Subcutaneous abdominal adipose tissue (tissue), 5 donors: Measurements from ENCODE around the gene GRN.

ENCODE experiments used
- H3K27ac ChIP-seq: one replicate; pipeline ENCODE4 v1.7.0; 2013; ENCODE audit warnings: low read depth, mild to moderate bottlenecking, inconsistent platforms, low read length, moderate library complexity
- H3K27me3 ChIP-seq, 5 donors: one replicate each; pipeline ENCODE4 v1.7.0; 2013; ENCODE audit warnings: low read length in 5 of 5, inconsistent platforms in 1 of 5; ENCODE audit not compliant: control insufficient read depth in 5 of 5, insufficient read depth in 4 of 5
- H3K36me3 ChIP-seq, 5 donors: one replicate each; pipeline ENCODE4 v1.7.0; 2013; ENCODE audit warnings: low read length in 5 of 5; ENCODE audit not compliant: control insufficient read depth in 5 of 5, insufficient read depth in 5 of 5
- H3K4me1 ChIP-seq, 5 donors: one replicate each; pipeline ENCODE4 v1.7.0; 2013; ENCODE audit warnings: low read length in 5 of 5, mild to moderate bottlenecking in 3 of 5, moderate library complexity in 1 of 5; ENCODE audit not compliant: control insufficient read depth in 5 of 5, insufficient read depth in 5 of 5
- H3K4me3 ChIP-seq, 5 donors: one replicate each; pipeline ENCODE4 v1.7.0; 2013; ENCODE audit warnings: low read length in 5 of 5, low read depth in 1 of 5
- H3K9ac ChIP-seq, 5 donors: one replicate each; pipeline ENCODE4 v1.7.0; 2013; ENCODE audit warnings: low read length in 5 of 5, mild to moderate bottlenecking in 4 of 5, moderate library complexity in 3 of 5
- H3K9me3 ChIP-seq, 5 donors: one replicate each; pipeline ENCODE4 v1.7.0; 2013; ENCODE audit warnings: low read length in 5 of 5; ENCODE audit not compliant: control insufficient read depth in 5 of 5
- donor health status: healthy.
- donor health status: healthy.
- donor health status: healthy.
- donor health status: healthy.
- donor health status: healthy.

GRN gene

DNA sequence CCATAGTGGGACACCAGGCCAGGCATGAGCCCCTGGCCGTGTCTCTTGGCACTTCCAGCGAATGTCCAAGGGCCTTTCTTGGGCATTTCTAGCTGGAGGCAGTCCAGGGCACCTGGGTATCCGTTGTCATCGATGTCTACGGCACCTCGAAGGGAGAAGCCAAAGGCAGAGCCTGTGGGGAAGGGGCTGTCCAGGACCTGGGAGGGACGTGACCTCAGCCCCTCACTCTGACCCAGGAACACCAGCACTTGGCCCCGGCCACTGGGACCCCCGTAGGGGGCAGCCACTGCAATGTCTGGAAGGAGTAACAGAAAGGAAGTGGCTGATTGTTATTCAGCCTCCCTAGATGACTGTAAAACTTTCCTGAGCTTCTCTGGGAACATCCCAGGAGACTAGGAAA lies 35.7 kb downstream of the GRN start:
- Histone ChIP-seq H3K4me1 (peaks cover 0 to 24% (median 22%) of the 10 kb centered on the region in 5 donors), H3K27ac (no peak overlapping the region), H3K4me3 (no peak overlapping the region), H3K27me3 (peaks cover 0 to 10% (median 0%) of the 10 kb centered on the region in 5 donors), H3K9me3 (no peaks in the 10 kb centered on the region), H3K9ac (no peak overlapping the region), H3K36me3 (no peaks in the 10 kb centered on the region)

DNA sequence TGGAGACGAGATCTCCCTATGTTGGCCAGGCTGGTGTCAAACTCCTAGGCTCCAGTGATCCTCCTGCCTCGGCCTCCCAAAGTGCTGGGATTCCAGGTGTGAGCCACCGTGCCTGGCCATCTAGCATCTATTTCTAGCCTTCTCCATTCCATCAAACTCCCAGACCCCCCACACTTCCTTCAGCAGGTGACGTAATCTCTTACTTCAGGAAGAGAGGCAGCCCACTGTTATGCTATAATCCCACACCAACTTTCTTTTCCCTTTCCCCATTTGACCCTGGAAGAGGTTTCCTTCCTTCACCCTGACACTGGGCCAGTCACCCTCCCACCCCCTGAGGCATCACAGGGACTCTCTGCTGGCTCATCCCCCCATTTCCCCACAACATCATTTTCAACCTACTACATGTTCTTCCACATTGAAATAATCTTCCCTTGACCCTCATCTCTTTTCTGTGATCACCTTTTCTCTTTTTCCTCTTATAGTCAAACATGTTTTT lies 36.8 kb downstream of the GRN start:
- H3K9ac ChIP-seq = no peak overlapping the region
- no peaks in the 10 kb centered on the region for H3K9me3 ChIP-seq
- peaks cover 0 to 20% (median 17%) of the 10 kb centered on the region in 5 donors for H3K4me1 ChIP-seq
- no peak overlapping the region for H3K27ac ChIP-seq
- H3K36me3 ChIP-seq = no peaks in the 10 kb centered on the region
- H3K27me3 ChIP-seq = peaks cover 0 to 13% (median 0%) of the 10 kb centered on the region in 5 donors
- no peak overlapping the region for H3K4me3 ChIP-seq

DNA sequence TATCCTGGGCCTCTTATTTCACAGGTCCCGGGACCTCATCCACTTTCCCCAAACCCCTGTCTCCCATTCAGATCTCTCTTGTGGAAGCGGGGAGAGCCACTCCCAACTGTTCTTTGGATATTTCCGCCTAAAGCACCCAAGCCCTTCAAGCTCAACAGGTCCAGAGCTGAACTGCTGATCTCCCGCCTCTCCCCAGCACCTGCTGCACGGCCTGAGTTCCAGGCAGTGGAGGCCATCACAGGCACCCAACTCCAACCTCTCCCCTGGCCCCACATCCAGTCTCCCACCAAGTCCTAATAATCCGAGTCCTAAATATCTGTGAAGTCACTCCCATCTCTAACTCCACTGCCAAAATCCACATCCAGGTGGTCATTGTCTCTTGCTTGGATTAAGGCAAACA lies 37.8 kb downstream of the GRN start:
- H3K27ac ChIP-seq = no peak overlapping the region
- H3K27me3 ChIP-seq = peaks cover 0 to 13% (median 0%) of the 10 kb centered on the region in 5 donors
- H3K9ac ChIP-seq = no peak overlapping the region
- H3K4me1 ChIP-seq = peaks cover 0 to 20% (median 17%) of the 10 kb centered on the region in 5 donors
- H3K9me3 ChIP-seq = no peaks in the 10 kb centered on the region
- no peaks in the 10 kb centered on the region for H3K36me3 ChIP-seq
- no peak overlapping the region for H3K4me3 ChIP-seq

DNA sequence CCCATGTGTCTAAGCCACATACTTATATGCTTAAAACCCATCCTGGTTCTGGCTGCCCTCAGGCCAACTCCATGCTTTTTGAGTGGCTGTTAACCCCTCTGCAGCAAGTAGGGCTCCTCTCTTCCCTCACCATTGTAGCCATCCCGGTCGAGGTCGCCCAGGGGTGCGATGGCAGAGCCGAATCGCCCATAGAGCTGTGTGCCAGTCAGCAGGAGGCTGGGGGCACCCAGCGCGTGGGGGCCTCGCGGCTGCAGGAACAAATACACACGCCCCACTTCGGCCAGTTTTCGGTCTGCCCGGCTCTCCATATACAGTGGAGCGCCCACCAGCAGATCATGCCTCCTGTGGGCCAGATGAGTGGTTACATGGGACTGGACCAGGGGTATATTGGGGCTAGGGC lies 38.3 kb downstream of the GRN start:
- H3K4me3 ChIP-seq = no peak overlapping the region
- no peaks in the 10 kb centered on the region for H3K9me3 ChIP-seq
- H3K27ac ChIP-seq = no peak overlapping the region
- peaks cover 0 to 13% (median 0%) of the 10 kb centered on the region in 5 donors for H3K27me3 ChIP-seq
- H3K9ac ChIP-seq = no peak overlapping the region
- peaks cover 0 to 20% (median 17%) of the 10 kb centered on the region in 5 donors for H3K4me1 ChIP-seq
- no peaks in the 10 kb centered on the region for H3K36me3 ChIP-seq

DNA sequence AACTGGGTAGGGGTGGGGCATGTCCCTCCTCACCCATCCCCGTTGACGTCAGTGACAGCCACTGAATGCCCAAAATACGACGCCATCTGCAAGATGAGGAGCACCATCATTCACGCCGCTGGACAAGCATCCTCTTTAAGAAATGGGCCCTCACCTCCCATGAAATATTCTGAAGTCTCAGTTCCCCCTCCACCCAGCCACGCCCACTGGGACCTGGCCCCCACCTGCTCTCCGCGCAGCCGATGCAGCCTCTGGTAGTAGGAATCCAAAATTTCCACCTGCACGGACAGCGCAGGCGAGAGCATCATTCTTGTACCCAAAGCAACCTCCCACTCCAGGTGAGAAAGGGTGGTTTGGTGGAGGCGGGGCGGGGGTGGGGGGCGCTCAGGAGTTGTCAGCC lies 38.8 kb downstream of the GRN start:
- H3K9me3 ChIP-seq = no peaks in the 10 kb centered on the region
- H3K4me3 ChIP-seq = no peak overlapping the region
- no peak overlapping the region for H3K27ac ChIP-seq
- no peaks in the 10 kb centered on the region for H3K36me3 ChIP-seq
- H3K27me3 ChIP-seq = peaks cover 0 to 13% (median 0%) of the 10 kb centered on the region in 5 donors
- H3K4me1 ChIP-seq = peaks cover 0 to 20% (median 17%) of the 10 kb centered on the region in 5 donors
- H3K9ac ChIP-seq = no peak overlapping the region

DNA sequence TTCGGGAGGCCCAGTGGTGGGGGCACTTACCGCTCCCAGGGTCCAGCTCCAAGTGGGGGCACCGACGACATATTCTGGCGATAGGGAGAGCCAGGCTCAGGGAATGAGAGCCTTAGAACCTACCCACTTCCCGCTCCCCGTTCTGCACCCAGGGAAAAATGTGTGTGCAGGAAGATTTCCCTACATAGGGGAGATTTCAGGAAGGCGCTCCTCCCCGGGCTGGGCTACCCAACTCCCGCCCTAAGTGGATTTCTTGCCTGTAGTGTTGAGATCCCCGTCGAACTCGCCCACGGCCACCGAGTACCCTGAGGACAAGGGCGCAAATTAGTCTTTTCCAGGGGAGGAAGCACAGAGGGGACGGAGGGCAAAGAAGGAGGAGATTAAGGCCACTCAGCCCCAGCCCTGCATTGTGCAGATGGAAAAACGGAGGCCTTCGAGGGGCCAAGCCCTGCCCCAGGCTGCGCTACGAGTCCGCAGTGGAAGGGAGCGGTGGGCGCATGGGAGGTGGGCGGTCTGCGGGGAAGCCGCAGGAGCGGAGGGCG lies 39.2 kb downstream of the GRN start:
- peaks cover 0 to 20% (median 17%) of the 10 kb centered on the region in 5 donors for H3K4me1 ChIP-seq
- peak overlapping the region in 4 of 5 donors; percentile 62 to 74 (median 63) for H3K4me3 ChIP-seq
- H3K9me3 ChIP-seq = no peaks in the 10 kb centered on the region
- peaks cover 0 to 13% (median 0%) of the 10 kb centered on the region in 5 donors for H3K27me3 ChIP-seq
- peak overlapping the region in 2 of 5 donors; percentile 31 to 73 for H3K9ac ChIP-seq
- no peak overlapping the region for H3K27ac ChIP-seq
- H3K36me3 ChIP-seq = no peaks in the 10 kb centered on the region

DNA sequence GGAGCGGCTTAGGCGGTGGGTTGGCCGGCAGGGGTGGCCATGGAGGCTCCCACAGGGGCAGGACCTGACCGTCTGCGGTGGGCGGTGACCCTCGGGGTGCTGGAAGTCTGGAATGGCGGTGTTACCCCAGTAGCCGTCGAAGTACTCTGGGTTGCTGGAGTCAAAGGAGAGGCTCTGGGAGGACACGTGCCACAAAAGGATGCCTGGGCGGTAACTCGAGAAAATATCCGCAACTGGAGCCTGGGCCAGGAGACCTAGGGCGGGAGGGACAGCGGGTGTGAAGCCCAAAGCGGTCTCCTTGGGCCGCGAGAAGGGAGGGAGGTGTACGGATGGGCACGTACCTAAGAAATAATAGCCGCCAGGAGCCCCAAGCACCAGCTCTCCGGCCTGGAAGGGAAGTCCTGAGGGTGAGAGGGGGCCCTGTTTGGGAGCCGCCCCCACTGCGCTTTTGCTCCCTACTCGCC lies 39.8 kb downstream of the GRN start:
- Histone ChIP-seq H3K9me3 (no peaks in the 10 kb centered on the region), H3K4me3 (peak overlapping the region; percentile 62 to 74 (median 64)), H3K27ac (no peak overlapping the region), H3K9ac (peak overlapping the region in 3 of 5 donors; percentile 31 to 73 (median 73)), H3K4me1 (peaks cover 0 to 20% (median 17%) of the 10 kb centered on the region in 5 donors), H3K36me3 (no peaks in the 10 kb centered on the region), H3K27me3 (peaks cover 0 to 13% (median 0%) of the 10 kb centered on the region in 5 donors)

DNA sequence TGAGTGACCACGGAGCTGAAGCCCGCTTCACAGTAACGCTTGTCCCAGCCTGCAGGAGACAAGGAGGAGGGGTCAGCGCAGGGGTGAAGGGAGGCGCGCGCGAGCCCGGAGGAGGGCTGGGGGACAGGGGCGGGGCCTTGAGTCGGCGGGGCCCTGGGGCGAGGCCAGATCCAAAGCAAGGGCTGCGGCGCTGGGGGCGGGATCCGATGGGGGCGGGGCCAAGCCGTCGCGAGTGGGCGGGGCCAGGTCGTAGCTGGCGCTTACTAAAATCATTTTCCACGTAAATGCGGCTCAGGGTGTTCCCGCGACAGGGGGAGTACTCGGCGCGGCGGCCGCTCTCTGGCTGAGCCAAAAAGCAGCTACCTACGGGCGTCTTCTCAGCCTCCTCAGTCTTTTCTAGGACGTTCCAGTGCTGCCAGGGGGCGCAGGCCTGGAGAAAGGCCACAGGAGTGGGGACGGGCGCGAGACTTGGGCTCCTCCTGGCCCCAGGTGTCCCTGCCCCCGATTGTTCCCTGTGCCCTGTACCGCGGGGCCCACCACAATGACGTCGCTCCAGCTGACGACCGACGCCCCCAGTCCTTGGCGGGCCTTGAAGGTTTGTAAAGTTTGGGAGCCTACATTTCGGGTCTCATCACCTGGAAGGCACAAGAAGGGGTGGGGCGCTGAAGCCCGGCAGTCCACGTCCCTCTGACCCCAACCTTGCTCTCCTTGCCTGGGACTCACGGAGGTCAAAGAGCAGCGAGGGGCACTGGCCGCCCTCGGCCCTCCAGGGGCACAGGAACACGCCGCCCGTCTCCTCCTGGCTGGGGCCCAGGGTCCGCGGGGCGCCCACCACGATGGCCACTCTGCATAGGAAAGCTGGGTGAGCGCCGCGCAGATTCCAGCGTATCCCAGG lies 40.4 kb downstream of the GRN start:
- Histone ChIP-seq H3K27me3 (peaks cover 0 to 13% (median 0%) of the 10 kb centered on the region in 5 donors), H3K9ac (peak overlapping the region in 4 of 5 donors; percentile 51 to 75 (median 66)), H3K4me1 (peaks cover 0 to 20% (median 17%) of the 10 kb centered on the region in 5 donors), H3K36me3 (no peaks in the 10 kb centered on the region), H3K27ac (no peak overlapping the region), H3K9me3 (no peaks in the 10 kb centered on the region), H3K4me3 (peak overlapping the region; percentile 62 to 74 (median 64))

DNA sequence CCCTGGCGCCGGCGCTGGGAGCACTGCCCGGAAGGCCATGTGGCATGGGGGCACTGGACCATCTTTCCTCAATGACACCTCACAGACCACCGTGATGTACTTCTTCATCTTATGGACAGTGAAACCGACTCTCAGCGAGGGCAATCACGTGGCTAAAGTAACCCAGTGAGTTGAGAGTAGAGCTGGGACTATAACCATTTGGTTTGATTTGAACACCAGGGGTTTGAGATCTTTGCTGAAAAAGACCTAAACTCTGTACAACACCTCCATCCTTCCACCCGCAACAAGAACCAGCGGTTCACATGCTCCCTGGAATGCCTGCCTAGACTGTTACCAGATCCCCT lies 41.1 kb downstream of the GRN start:
- peaks cover 0 to 13% (median 0%) of the 10 kb centered on the region in 5 donors for H3K27me3 ChIP-seq
- H3K9ac ChIP-seq = peak overlapping the region in 1 of 5 donors; percentile 75
- H3K36me3 ChIP-seq = no peaks in the 10 kb centered on the region
- H3K9me3 ChIP-seq = no peaks in the 10 kb centered on the region
- peak overlapping the region in 3 of 5 donors; percentile 62 to 74 (median 64) for H3K4me3 ChIP-seq
- H3K4me1 ChIP-seq = peaks cover 0 to 20% (median 17%) of the 10 kb centered on the region in 5 donors
- H3K27ac ChIP-seq = no peak overlapping the region

DNA sequence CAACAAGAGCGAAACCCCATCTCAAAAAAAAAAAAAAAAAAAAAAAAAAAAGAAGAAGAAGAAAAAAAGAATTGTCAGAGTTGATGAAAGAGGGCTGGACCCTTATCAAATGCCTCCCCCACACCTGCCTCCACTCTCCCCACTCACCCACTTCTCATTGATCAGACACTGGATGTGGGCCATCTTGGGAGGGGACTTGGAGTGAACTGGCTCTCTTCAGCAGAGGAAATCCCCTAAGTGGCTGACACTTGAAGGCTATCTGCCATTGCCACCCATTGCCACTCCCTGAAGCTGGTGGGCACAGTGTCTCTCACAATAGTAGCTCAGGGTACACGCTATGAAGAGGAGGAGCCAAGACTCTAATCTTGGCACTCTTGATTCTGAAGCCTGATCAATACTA lies 42.7 kb downstream of the GRN start:
- Histone ChIP-seq H3K36me3 (no peaks in the 10 kb centered on the region), H3K4me3 (no peak overlapping the region), H3K9me3 (no peaks in the 10 kb centered on the region), H3K27ac (no peak overlapping the region), H3K4me1 (peaks cover 0 to 20% (median 17%) of the 10 kb centered on the region in 5 donors), H3K27me3 (peaks cover 0 to 13% (median 0%) of the 10 kb centered on the region in 5 donors), H3K9ac (no peak overlapping the region)
